ENCODE results near the gene CLEC1A.

CLEC1A gene

GRCh38 chr12:10042167-10042566 lies 56.6 kb downstream of the CLEC1A start:
- in situ Hi-C loops (cut with HindIII; ENCODE audit: low sequenced_read_pairs): no loop called here
- TF ChIP-seq, protein P1, sequence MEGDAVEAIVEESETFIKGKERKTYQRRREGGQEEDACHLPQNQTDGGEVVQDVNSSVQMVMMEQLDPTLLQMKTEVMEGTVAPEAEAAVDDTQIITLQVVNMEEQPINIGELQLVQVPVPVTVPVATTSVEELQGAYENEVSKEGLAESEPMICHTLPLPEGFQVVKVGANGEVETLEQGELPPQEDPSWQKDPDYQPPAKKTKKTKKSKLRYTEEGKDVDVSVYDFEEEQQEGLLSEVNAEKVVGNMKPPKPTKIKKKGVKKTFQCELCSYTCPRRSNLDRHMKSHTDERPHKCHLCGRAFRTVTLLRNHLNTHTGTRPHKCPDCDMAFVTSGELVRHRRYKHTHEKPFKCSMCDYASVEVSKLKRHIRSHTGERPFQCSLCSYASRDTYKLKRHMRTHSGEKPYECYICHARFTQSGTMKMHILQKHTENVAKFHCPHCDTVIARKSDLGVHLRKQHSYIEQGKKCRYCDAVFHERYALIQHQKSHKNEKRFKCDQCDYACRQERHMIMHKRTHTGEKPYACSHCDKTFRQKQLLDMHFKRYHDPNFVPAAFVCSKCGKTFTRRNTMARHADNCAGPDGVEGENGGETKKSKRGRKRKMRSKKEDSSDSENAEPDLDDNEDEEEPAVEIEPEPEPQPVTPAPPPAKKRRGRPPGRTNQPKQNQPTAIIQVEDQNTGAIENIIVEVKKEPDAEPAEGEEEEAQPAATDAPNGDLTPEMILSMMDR (IDR thresholded peaks at IDR 0.05; ENCODE audit: low read depth, low read length): no peak
- no peak overlapping the region for H3K4me3 ChIP-seq (ENCODE audit: low read depth, low read length)
- no peak for DNase-seq (ENCODE audit: low read depth, low spot score)

- H3K4me3 ChIP-seq (ENCODE audit: low read depth, low read length): no peak overlapping the region
- DNase-seq (ENCODE audit: low read depth, low spot score): peak; percentile 27
- TF ChIP-seq, protein P1 (IDR thresholded peaks at IDR 0.05; ENCODE audit: low read depth, low read length): peak; percentile 42
- in situ Hi-C loops (cut with HindIII; ENCODE audit: low sequenced_read_pairs): no loop called here
These were observed 64.8 kb downstream of the CLEC1A start for GRCh38 chr12:10033783-10034545.

GRCh38 chr12:10031771-10032175 lies 67.0 kb downstream of the CLEC1A start:
- H3K4me3 ChIP-seq (ENCODE audit: low read depth, low read length): no peak overlapping the region
- DNase-seq (ENCODE audit: low read depth, low spot score): peak; percentile 83
- in situ Hi-C loops (cut with HindIII; ENCODE audit: low sequenced_read_pairs): no loop called here
- TF ChIP-seq, protein P1 (IDR thresholded peaks at IDR 0.05; ENCODE audit: low read depth, low read length): no peak

DNA sequence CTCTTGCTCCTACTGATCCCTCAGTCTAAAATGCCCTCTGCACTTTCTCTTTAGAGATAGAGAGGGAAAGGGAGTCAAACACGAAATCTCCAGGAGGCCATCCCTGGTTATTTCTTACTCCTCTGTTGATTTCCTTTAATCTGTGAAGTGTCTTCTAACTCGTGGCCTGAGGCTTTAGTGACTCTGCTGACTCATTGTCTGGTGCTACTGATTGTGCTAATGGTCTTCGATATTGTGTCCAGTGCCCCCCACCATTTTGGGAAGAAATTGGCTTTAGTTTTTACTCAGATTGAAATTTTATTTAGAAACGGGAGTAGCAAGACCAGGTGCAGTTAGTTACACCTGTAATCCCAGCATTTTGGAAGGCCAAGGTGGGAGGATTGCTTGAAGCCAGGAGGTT lies 67.5 kb downstream of the CLEC1A start:
- peak; percentile 32 for DNase-seq (ENCODE audit: low read depth, low spot score)
- TF ChIP-seq, protein P1 (IDR thresholded peaks at IDR 0.05; ENCODE audit: low read depth, low read length): no peak
- H3K4me3 ChIP-seq (ENCODE audit: low read depth, low read length): no peak overlapping the region
- in situ Hi-C loops (cut with HindIII; ENCODE audit: low sequenced_read_pairs): no loop called here

GRCh38 chr12:10030446-10030845 lies 68.3 kb downstream of the CLEC1A start, which contains the start of gene CLEC9A:
Gene CLEC9A, plus strand, starts transcription at chr12:10030682. Its CDS starts 22,006 bp downstream, at chr12:10052688.
- TF ChIP-seq, protein P1 (IDR thresholded peaks at IDR 0.05; ENCODE audit: low read depth, low read length): no peak
- H3K4me3 ChIP-seq (ENCODE audit: low read depth, low read length): no peak within 1 kb of the TSS
- no peak for DNase-seq (ENCODE audit: low read depth, low spot score)
- in situ Hi-C loops (cut with HindIII; ENCODE audit: low sequenced_read_pairs): no loop called here

DNA sequence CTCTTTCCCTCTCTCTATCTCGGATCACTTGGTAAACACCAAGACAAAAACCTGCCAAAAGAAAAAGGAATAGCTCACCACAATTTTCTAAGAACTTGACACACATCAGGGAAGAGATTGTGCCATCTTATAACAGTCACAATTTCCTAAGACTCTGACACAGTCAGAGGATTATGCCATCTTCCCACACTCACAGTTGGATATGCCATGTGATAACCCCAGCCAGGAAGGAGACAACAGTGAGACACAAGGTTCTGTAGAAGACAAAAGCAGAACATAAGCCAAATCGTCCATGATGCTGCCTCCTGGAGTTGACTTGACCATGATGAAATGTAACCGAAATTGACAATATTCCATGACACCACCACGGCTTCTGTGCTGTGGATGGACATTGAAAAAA lies 71.1 kb downstream of the CLEC1A start:
- DNase-seq (ENCODE audit: low read depth, low spot score): no peak
- in situ Hi-C loops (cut with HindIII; ENCODE audit: low sequenced_read_pairs): no loop called here
- no peak overlapping the region for H3K4me3 ChIP-seq (ENCODE audit: low read depth, low read length)
- TF ChIP-seq, protein P1 (IDR thresholded peaks at IDR 0.05; ENCODE audit: low read depth, low read length): no peak
